Measurements from ENCODE around the gene TRMU.
A peak's percentile ranks its signal among the peaks of the same experiment; 100 is the strongest.

TRMU gene

DNA sequence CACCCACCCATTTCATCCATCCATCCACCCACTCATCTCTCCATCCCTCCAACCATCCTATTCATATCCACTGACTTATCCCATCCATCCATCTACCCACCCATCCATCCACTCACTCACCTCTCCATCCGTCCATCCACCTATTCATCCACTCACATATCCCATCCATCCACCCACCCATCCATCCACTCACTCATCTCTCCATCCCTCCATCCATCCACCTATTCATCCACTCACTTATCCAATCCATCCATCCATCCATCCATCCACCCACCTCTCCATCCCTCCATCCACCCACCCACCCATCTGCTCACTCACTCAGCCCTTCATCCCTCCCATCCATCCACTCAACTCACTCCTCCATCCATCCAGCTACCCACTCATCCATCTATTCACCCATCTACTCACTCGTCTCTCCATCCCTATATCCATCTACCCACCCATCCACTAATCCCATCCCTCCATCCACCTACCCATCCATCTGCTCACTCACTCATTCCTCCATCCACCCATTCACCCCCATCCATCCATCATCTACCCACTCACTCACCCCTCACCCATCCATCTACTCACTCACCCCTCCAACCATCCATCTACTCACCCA lies 36.2 kb downstream of the TRMU start:
- no peak for DNase-seq

DNA sequence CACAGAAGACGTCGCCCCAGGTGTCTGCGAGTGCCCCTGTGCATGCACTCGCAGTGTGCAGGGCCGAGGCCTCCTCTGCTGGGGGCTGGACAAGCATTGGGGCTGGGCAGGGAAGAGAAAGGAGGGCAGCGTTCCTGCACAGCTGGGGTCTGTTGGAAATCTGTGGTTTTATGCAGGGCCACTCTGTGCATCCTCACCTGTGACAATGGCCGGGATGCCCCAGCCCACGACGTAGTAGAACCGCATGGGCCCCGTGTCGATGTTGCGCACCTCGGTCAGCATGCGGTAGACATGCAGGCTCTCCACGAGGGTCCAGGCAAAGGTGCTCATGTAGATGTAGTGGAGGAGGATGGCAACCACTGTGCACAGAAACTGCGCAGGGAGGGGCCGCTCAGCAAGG lies 37.2 kb downstream of the TRMU start:
- no peak for DNase-seq

DNA sequence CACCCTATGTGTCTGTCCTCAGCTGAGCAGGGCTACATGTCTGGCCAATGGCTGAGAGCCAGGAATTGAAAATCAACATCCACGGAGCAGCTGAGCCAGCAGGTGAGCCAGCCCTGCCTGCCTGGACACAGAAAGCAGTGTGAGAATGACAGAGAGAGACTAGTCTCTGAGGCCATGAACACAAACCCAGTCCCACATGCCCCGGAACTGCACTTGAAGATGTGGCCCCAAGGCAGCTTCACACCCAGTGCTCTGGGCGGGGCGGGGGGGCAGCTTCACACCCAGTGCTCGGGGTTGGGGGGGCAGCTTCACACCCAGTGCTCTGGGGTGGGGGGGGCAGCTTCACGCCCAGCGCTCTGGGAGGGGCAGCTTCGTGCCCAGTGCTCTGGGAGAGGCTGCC lies 37.6 kb downstream of the TRMU start:
- DNase-seq: no peak

DNA sequence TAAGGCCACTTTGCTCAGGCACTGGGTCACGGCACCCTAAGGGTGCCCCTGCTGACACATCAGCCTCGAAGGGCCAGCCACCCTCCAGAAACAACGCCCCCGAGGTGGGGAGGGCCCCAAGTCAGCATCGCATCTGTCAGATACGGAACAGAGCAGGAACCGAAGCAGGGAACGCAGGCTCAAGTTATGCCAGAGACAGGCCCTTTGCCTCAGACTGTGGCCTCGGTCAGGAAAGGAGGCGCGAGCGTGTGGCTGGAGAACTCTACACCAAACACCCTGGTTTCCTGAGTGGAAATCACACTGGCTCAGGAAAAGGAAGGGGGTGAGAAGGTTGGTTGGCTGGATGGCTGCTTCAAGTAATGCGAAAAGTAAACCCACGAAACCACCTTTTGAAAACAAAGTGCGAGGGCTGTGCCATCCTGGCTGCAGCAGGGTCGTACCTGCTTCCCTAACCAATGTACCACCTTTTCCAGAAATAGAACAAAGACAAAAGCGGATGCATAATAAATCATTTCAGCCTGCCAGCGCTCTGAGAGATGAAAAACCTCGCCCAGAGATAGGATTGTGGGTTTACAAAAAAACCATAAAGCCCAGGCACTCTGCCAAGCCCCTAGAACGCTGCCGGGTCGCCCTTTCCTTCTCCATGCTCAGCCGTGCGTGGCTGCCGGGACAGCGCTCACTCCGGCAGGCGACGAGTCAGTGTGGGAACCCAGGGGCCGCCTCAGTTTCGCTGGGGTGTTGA lies 38.6 kb downstream of the TRMU start:
- peak; percentile 29 for DNase-seq

DNA sequence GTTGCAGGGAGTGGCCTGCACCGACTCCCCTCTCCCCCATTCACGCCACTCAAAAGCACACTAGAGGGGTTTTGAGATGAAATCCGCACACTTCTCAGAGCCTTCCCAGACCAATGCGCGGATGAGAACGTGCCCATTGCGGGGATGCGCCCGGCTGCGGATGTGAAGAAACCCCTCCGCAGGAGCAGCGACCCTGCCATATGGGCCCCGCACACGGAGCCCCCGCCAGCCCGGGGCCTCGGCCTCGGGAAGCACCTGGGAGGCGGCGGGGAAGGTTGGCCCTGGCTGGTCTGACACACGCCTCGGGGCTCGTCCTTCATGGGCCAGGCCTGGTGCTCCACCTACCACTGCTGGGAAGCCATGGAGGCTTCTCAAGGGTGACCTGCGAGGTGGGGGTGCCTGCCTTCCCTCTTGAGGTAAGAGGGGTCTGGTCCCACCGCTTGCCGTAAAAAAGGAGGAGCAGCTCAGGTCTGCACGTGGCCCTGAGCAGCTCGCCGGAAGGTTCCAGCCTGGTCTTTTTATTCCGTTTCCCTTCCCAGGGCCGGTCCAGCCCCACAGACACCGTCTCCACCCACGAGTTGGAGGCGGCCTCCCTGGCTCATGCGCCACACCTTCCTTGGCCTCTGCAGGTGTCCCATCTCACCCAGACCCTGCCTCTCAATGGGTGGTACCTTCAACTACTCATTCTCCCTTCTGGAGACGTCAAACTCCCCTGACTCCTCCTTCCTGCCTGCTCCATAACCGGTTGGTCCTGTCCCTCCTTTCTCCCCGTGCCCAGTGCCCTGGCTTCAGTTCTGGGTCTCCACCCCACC lies 39.4 kb downstream of the TRMU start:
- DNase-seq: no peak

DNA sequence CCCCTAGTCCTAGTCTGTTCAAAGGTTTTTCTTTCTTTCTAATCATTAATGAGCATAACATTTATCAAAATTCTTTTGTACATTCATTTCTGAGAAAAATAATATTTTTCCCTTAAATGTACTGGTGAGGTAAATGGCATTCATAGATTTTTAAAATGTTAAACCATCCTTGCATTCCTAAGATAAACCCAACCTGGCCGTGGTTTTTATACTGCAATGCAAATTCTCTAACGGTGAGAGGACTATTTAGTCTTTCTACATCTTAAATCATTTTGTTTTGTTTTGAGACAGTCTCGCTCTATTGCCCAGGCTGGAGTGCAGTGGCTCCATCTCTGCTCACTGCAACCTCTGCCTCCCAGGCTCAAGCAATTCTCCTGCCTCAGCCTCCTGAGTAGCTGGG lies 40.6 kb downstream of the TRMU start:
- no peak for DNase-seq

DNA sequence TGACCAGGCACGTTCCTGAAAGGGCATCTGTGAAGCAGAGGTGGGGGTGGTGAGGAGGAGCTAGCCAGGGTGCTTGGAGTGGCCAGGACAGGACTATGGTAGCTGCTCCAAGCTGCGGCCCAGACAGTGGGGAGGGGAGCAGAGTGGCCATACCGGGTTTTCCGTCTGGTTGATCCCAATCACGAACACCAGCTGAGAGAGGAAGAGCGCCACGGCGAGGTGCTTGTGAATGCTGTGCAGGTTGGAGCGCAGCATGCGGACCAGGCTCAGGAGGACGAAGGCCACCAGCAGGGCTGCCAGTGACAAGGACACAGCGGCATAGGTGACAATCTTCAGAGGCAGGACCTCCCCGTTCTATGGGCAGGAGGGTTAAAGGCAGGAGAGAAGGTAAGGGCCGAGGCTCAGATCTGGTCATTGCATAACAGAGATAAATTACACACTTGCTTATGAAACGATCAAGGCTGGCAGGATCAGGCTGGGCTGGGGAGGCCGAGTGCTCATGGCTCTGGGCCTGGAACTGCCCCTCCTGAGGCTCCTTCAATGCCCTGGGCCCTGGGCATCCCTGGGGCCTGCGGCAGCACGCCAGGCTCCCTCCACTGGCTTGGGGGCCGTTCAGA lies 41.5 kb downstream of the TRMU start:
- no peak for DNase-seq

DNA sequence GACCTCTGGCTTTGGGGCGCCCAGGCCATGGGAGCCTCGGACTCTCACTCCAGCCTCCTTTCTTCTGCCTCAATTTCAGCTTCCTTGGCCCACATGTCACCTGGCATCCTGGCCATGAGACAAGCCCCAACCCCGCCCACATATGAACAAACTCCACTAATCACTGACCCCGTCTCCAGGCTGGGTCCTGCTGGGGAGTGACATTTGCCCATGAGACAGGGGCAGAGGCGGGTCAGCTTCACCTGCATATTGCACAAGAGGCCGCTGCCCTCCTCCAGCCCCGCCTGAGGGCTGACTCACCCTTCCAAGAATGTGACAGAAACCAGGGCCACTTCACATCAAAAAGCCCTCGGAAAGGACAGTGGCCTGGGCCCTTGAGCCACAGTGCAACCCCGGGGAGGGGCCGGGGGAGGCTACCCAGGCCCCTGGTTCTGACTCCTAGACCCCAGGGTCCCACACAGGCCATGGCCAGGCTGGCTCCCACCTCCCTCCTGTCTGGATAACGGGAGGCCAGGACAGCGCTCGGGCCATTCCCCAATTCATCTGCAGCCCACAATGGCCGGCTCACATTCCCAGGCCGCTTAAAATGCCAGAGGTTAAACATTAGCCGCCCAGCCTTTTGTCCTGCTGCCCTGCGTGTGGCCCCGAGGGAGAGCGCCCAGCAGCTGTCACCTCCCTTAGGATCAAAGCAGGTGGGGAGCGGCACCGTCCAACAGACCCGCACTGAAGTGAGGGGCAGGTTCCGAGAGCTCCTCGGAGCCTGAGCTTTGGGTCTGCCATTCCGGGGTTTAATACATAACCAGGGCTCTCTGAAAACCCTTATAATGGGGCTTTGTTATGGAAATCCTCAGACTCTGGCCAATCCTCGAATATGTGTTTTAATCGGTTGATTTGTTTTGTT lies 42.3 kb downstream of the TRMU start:
- no peak for DNase-seq

DNA sequence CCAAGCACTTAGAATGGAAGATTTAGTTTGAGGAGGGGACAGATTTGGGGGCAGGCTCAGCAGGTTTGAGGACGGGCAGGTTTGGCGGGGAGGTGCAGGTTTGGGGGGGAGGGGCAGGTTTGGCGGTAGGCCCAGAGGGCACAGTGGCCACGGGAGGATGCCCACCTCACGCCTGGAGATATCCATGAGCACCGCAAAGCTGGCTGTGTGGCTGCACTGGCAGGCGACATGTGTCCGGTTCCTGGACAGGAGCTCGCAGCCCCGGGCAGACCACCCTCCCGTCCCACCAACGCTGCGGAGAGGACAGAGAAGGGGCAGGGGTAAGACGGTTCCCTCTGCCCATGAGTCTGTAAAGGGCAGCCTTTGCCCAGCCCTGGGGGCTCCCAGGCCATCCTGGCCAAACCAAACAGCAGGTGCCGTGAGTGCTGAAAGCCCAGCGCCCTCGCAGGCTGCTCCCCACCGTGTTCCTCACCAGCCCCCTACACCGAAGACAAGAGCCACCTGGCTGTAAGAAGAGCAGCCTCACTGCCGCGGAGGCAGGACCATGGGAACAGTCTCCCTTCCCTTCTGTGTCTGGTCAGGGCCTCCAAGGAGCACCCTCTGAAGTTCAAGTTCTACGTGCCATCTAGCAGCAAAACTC lies 43.0 kb downstream of the TRMU start:
- DNase-seq: no peak

DNA sequence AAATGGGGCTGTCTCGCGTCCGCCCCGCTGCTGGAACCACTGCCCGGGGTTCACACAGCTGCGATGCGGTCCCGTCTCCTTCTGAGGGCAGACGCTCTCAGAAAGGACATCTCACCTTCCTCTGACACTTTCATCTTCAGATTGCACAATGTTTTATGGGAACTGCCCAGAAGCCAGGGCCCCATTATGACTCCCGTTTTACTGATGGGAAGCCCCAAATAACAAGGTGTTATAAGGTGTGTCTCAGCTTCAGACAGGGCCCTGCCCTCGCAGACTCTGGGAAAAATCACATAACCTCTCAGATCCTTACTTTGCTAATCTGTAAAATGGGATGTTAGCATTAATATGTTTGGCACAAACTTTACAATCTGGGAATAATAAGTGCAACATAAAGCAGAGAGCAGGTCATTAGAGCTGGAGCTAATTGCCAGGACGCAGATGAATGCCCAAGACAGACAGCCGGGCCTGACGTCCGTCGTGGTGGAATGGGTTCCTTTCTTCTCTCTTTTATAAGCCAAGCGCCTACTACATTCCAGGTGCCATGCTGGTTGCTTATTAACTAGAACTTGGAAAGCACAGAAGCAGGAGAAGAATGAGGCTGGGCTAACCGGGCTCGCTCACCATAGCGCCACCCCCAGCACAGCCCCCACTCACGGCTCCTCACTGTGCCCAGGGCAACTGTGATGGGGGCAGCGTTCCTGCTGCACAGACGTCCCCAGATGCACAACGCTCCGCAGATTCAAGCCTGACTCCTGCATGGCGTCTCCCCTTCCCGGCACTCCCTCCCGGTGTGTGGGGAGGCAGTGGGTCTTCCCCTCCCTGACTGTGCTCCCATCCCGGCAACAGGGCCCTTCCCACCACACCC lies 43.8 kb downstream of the TRMU start:
- no peak for DNase-seq

DNA sequence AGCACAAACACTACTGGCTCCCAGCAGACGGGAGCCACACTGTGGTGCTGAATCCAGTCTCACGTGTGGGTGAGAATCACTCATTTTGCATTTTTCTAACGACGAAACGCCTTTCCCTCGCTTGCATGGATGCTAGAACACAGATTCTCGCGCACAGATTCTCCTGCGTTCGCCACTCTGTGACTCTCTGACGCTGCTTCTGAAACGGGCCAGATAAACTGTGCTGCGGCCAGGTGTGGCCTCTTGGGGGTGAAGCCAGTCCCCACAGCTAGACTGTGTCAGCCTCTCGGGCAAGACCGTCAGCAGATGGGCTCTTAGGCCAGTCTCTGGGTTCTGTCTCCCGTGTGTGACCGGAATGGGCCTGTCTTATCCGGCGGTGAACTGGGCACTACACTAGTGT lies 44.6 kb downstream of the TRMU start:
- no peak for DNase-seq

DNA sequence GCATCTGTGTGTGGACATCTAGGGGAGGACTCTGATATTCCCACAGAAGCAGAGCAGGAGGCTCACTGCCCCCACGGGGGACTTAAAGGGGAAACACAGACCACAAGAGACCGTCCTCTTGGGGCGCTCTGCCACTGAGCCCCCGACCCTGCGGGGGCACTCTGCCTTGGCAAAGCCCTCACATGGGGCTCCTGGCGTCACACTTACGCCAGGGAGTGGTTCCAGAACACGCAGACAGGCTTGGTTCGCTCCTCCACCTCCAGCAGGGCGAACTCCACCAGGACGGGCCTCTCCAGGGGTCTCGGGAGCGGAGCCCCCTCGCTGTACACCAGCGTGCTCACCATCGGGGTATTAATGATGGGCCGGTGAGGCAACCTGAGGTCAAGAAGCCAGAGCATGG lies 45.1 kb downstream of the TRMU start:
- no peak for DNase-seq

DNA sequence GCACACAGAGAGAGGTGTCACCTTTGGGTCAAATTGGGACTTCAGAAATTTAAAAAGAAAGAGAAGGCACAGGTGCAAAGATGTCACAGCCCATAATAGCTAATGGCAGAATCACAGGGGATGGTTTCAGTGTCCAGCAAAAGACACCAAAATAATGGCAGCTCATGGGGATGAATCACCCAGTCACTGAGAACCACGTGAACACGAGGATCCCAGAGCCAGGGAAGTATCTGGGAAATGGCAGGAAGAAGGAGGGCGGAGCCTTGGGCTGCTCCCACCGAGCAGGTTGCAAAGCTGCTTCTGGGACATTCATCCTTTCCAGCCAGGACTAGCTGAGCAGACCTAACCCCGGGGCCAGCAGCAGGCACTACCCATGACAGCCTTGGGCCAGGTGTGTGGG lies 45.6 kb downstream of the TRMU start:
- DNase-seq: no peak

DNA sequence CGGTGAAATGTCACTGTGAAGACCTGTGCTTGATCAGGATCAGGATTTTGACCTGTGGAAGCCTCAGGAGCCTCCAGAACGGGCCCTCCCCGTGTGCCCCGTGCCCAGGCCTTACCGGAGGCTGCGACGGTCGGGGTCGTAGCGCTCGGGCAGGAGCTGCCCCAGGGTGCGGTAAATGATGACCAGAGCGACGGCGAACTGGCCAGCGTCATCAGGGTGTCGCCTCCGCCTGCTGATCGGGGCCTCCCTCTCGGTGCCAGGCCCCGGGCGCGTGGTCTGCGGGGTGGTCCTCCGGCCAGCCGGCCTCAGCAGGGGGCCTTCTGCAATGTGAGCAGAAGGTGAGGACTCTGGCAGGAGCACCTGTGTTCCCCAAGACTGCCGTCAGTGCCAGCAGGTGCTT lies 46.2 kb downstream of the TRMU start:
- no peak for DNase-seq

DNA sequence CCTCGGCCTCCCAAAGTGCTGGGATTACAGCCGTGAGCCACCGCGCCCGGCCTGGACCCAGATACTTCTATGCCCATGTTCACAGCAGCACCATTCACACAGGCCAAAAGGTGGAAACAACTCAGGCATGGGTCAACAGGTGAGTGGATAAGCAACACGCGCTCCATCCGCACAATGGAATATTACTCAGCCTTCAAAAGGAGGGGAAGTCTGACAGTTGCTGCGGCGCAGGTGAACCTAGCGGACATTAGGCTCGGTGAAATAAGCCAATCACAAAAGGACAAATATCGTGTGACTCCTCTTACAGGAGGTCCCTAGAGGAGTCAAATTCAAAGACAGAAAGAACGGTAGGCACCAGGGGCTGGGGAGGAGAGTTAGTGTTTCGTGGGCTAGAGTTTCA lies 47.0 kb downstream of the TRMU start:
- no peak for DNase-seq

DNA sequence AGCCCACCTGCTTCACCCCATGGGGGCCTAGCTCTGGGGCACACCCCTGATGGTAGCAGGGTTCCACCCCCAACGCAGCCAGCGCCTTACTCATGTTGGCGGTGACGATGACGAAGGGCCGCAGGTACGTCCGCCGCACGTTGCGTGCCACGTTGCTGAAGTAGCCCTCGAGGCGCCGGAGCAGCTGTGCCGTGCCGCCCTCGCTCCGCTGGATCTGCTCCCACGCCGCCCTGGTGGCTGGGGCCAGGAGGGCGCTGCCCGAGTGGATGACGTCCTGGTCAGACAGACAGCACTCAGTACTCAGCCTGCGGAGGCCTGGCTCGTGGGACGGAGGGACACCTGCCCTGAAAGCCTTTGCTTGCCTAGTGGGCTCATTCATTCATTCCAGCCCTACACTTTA lies 50.8 kb downstream of the TRMU start:
- no peak for DNase-seq

DNA sequence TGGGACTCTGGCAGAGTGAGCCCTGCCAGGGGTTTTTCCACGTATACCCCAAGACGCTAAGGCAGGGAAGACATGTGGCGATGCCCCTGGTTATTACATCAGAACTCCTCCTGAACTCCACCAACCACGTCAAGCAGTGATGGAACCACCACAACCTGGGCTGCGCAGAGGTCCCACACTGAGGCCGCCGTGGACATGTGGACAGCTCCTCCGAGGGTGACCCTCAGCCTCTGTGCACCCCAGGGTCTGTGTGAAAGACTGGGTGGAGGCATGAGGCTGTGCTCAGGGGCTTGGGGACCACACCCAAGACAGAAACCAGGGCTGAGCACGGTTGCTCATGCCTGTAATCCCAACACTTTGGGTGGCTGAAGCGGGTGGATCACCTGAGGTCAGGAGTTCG lies 52.2 kb downstream of the TRMU start:
- DNase-seq: no peak

DNA sequence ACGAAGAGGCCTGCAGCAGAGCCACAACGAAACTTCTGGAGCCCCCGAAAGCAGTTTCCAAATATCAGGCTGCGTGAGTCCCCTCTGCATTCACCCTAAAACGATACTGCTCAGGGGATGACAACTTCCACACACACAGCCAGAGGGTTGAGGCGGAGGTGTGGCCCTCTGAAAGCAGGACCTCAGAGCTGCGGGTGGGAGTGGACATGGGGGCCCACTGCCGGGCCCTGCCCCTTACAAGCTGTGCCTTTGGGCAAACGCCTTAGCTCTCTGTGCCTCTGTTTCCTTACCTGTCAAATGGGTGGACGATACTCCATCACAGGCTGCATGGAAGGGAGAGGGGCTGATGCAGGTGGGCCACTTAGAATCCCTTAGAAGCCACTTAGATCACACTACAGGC lies 53.1 kb downstream of the TRMU start:
- no peak for DNase-seq

DNA sequence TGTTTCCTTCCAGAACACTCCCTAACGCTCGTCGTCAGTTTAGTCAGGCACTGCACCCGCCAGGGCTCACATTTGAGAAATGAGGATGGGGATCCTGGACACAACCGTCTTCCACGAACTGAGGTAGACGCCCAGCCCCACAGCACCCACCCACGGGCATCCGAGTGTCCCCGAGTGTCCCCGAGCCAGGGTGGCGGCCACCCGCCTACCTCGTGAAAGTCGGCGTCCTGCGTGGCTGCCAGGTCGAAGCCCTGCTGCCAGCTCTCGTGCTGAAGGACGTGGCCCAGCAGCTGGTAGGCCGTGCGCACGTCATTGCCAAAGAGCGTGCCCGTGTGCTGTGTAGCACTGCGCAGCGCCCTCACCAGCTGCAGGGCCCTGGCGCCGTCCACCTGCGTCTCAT lies 53.6 kb downstream of the TRMU start:
- no peak for DNase-seq

DNA sequence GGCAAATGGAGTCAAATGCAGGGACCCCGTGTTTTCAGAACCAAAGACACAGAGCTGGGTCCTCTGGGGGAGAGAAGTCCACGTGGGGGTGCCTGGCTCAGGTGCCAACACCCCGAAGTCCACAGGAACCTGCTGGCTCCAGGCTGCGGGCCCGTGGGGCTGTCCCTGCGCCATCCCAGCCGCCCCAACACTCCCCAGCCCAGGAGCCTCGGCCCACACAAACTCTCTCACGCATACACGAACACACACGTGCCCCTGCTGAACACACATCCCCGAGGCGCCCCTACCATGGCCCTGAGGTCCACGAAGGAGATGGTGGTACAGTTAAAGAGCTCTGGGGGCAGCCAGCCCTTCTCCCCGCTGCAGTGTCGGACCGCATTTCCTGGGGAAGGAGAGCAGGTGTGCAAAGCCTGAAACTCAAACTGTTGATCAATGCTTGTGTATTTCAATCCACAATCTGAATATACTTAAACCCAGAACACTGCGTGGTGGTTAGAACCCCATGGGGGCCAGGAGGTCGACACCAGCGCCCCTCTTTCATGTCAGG lies 54.7 kb downstream of the TRMU start:
- no peak for DNase-seq

Data from activated CD4-positive, alpha-beta T cell treated with anti-CD3 and anti-CD28 coated beads for 48 hours (primary cell).